H9 (cell line): Measurements from ENCODE around the gene EZH2. TPM values are rescaled to one million over a fixed set of nuclear protein-coding genes. Genes with fewer than 3 reads are reported as not detected.

Source experiments
- DNase-seq: peaks from one replicate; pipeline ENCODE4 v3.0.0-alpha.2; 2017
- H2AFZ ChIP-seq: one replicate; pipeline ENCODE4 v1.6.1; 2013; ENCODE audit warnings: mild to moderate bottlenecking, low read length, control low read depth, moderate library complexity
- H2AK5ac ChIP-seq: 2 replicates; pipeline ENCODE4 v1.6.1; 2013; ENCODE audit warnings: low read length, control low read depth, mixed read lengths; ENCODE audit not compliant: insufficient read length
- H2BK120ac ChIP-seq: one replicate; pipeline ENCODE4 v1.6.1; 2013; ENCODE audit warnings: low read depth, mild to moderate bottlenecking, low read length, control low read depth, inconsistent platforms; ENCODE audit not compliant: poor library complexity, severe bottlenecking
- H2BK12ac ChIP-seq: 2 replicates; pipeline ENCODE4 v1.6.1; 2013; ENCODE audit warnings: low read length, control low read depth, mixed read lengths, low read depth; ENCODE audit not compliant: insufficient read length
- H2BK15ac ChIP-seq: 2 replicates; pipeline ENCODE4 v1.6.1; 2013; ENCODE audit warnings: low read depth, low read length, control low read depth
- H2BK20ac ChIP-seq: one replicate; pipeline ENCODE4 v1.6.1; 2013; ENCODE audit warnings: low read depth, mild to moderate bottlenecking, low read length, control low read depth, inconsistent platforms; ENCODE audit not compliant: poor library complexity, severe bottlenecking
- H2BK5ac ChIP-seq: 2 replicates; pipeline ENCODE4 v1.6.1; 2013; ENCODE audit warnings: low read length, control low read depth, mixed read lengths; ENCODE audit not compliant: insufficient read length
- H3K14ac ChIP-seq: 2 replicates; pipeline ENCODE4 v1.6.1; 2013; ENCODE audit warnings: low read length, control low read depth; ENCODE audit not compliant: insufficient read depth
- H3K18ac ChIP-seq: 2 replicates; pipeline ENCODE4 v1.6.1; 2013; ENCODE audit warnings: low read depth, mild to moderate bottlenecking, mixed read lengths, low read length, control low read depth; ENCODE audit not compliant: insufficient read length
- H3K23ac ChIP-seq: 2 replicates; pipeline ENCODE4 v1.6.1; 2013; ENCODE audit warnings: low read length, control low read depth, mixed read lengths, low read depth; ENCODE audit not compliant: insufficient read length
- H3K23me2 ChIP-seq: 2 replicates; pipeline ENCODE4 v1.6.1; 2013; ENCODE audit warnings: low read depth, mild to moderate bottlenecking, mixed read lengths, low read length, control low read depth; ENCODE audit not compliant: insufficient read length, poor library complexity, severe bottlenecking
- H3K27ac ChIP-seq: 2 replicates; pipeline ENCODE4 v1.5.1; 2013; ENCODE audit warnings: low read length, control low read depth, mixed read lengths, low read depth; ENCODE audit not compliant: insufficient read length
- H3K27me3 ChIP-seq: 2 replicates; pipeline ENCODE4 v1.6.1; 2013; ENCODE audit warnings: low read length, control low read depth, inconsistent platforms; ENCODE audit not compliant: insufficient read depth
- H3K4ac ChIP-seq: 2 replicates; pipeline ENCODE4 v1.6.1; 2013; ENCODE audit warnings: low read depth, mild to moderate bottlenecking, control low read depth, inconsistent platforms, low read length, moderate library complexity
- H3K4me1 ChIP-seq: 2 replicates; pipeline ENCODE4 v1.6.1; 2013; ENCODE audit warnings: low read length, control low read depth, inconsistent platforms; ENCODE audit not compliant: insufficient read depth
- H3K4me2 ChIP-seq: 2 replicates; pipeline ENCODE4 v1.6.1; 2013; ENCODE audit warnings: low read length, control low read depth, mixed read lengths; ENCODE audit not compliant: insufficient read length, insufficient read depth
- H3K56ac ChIP-seq: 2 replicates; pipeline ENCODE4 v1.6.1; 2013; ENCODE audit warnings: low read depth, mild to moderate bottlenecking, mixed read lengths, low read length, control low read depth; ENCODE audit not compliant: insufficient read length
- H3K79me1 ChIP-seq: 2 replicates; pipeline ENCODE4 v1.6.1; 2013; ENCODE audit warnings: low read depth, mild to moderate bottlenecking, moderate library complexity, low read length, control low read depth, inconsistent platforms; ENCODE audit not compliant: insufficient read depth, poor library complexity, severe bottlenecking
- H3K79me2 ChIP-seq: 2 replicates; pipeline ENCODE4 v1.6.1; 2013; ENCODE audit warnings: low read length, control low read depth, inconsistent platforms; ENCODE audit not compliant: insufficient read depth
- H3K9ac ChIP-seq: 2 replicates; pipeline ENCODE4 v1.6.1; 2013; ENCODE audit warnings: low read length, control low read depth, mixed read lengths; ENCODE audit not compliant: insufficient read length; ENCODE audit errors: extremely low read depth
- H3K9me3 ChIP-seq: one replicate; pipeline ENCODE4 v1.6.1; 2013; ENCODE audit warnings: low read depth, low read length, inconsistent platforms; ENCODE audit not compliant: control insufficient read depth
- H3T11ph ChIP-seq: one replicate; pipeline ENCODE4 v1.6.1; 2013; ENCODE audit warnings: mild to moderate bottlenecking, low read length, control low read depth, inconsistent platforms
- H4K20me1 ChIP-seq: one replicate; pipeline ENCODE4 v1.6.1; 2013; ENCODE audit not compliant: control insufficient read depth, insufficient read length, insufficient read depth
- H4K5ac ChIP-seq: 2 replicates; pipeline ENCODE4 v1.6.1; 2013; ENCODE audit warnings: low read depth, mild to moderate bottlenecking, mixed read lengths, low read length, control low read depth; ENCODE audit not compliant: insufficient read length
- H4K8ac ChIP-seq: replicated peaks from 2 replicates; pipeline ENCODE4 v1.6.1; 2013; ENCODE audit warnings: low read length, control low read depth, mixed read lengths, low read depth; ENCODE audit not compliant: insufficient read length
- H4K91ac ChIP-seq: 2 replicates; pipeline ENCODE4 v1.6.1; 2013; ENCODE audit warnings: low read depth, mild to moderate bottlenecking, moderate library complexity, mixed read lengths, low read length, control low read depth; ENCODE audit not compliant: insufficient read length
- H3K27ac Mint-ChIP-seq, 3 experiments: 2 replicates in 2 of 3; 3 replicates in 1 of 3; pipeline ENCODE4 v1.8.0; 2020 to 2021; ENCODE audit warnings: mixed read lengths in 3 of 3, mild to moderate bottlenecking in 1 of 3, moderate library complexity in 1 of 3
- H3K27me3 Mint-ChIP-seq: 2 replicates; pipeline ENCODE4 v1.8.0; 2021; ENCODE audit warnings: low read depth, mild to moderate bottlenecking, moderate library complexity, mixed read lengths
- H3K36me3 Mint-ChIP-seq, 3 experiments: 2 replicates in 2 of 3; 3 replicates in 1 of 3; pipeline ENCODE4 v1.8.0; 2020 to 2021; ENCODE audit warnings: low read depth in 3 of 3, mixed read lengths in 3 of 3; ENCODE audit not compliant: insufficient read depth in 1 of 3
- H3K4me1 Mint-ChIP-seq, 2 experiments: 2 replicates each; pipeline ENCODE4 v1.8.0; 2020; ENCODE audit warnings: mixed read lengths in 2 of 2
- H3K4me3 Mint-ChIP-seq, 2 experiments: 2 replicates in 1 of 2; 3 replicates in 1 of 2; pipeline ENCODE4 v1.8.0; 2020 to 2021; ENCODE audit warnings: mild to moderate bottlenecking in 2 of 2, mixed read lengths in 2 of 2, moderate library complexity in 1 of 2
- H3K9me3 Mint-ChIP-seq, 2 experiments: 2 replicates in 1 of 2; 3 replicates in 1 of 2; pipeline ENCODE4 v1.8.0; 2020; ENCODE audit warnings: mild to moderate bottlenecking in 2 of 2, mixed read lengths in 2 of 2, moderate library complexity in 1 of 2
- WGBS: extraction: QIAGEN DNeasy Blood & Tissue Kit; methylation state at CpG from one replicate; pipeline ENCODE4 v1.1.7; 2013; ENCODE audit warnings: missing lambda C conversion rate, low lambda C conversion rate, mixed read lengths; ENCODE audit not compliant: insufficient read length; ENCODE audit errors: extremely low coverage; 5-methylcytosine and 5-hydroxymethylcytosine counted together
- total RNA-seq: library from RNA; stranded (reverse); gene quantifications from 2 replicates; pipeline ENCODE4 v1.2.1, GENCODE V29; 2021
- TF ChIP-seq, protein P1 (sequence below): fragments of 200-600 bp; sonication (generic); conservative IDR thresholded peaks from 3 replicates; pipeline ENCODE4 v1.8.0; 2021; ENCODE audit warnings: antibody characterized with exemption, mild to moderate bottlenecking

EZH2 gene
- total RNA-seq, 1 experiment from 2014 or later, result 41.3 TPM

- Histone ChIP-seq H3K23me2 (no peaks in the 10 kb centered on the region), H2AK5ac (no peak overlapping the region), H4K91ac (no peak overlapping the region), H3T11ph (no peak overlapping the region), H4K5ac (no peak overlapping the region), H2BK120ac (no peak overlapping the region), H3K27ac (no peak overlapping the region), H3K23ac (no peak overlapping the region), H3K79me2 (no peaks in the 10 kb centered on the region), H2BK20ac (no peak overlapping the region), H3K4me2 (no peak overlapping the region), H2BK12ac (no peak overlapping the region), H2BK5ac (no peak overlapping the region), H4K8ac (no peak overlapping the region), H3K9ac (no peak overlapping the region), H3K27me3 (no peaks in the 10 kb centered on the region), H3K14ac (no peak overlapping the region), H3K56ac (no peak overlapping the region), H4K20me1 (no peaks in the 10 kb centered on the region), H3K9me3 (no peaks in the 10 kb centered on the region), H2AFZ (no peak overlapping the region), H2BK15ac (no peak overlapping the region), H3K4ac (no peak overlapping the region), H3K79me1 (no peaks in the 10 kb centered on the region), H3K4me1 (no peaks in the 10 kb centered on the region), H3K18ac (no peak overlapping the region)
- no peaks in the 10 kb centered on the region for H3K27me3 Mint-ChIP-seq
- no peaks in the 10 kb centered on the region; a peak in 1 of 5 replicates for H3K9me3 Mint-ChIP-seq
- peaks cover 64 to 90% (median 90%) of the 10 kb centered on the region in 3 experiments for H3K36me3 Mint-ChIP-seq
- TF ChIP-seq, protein P1, sequence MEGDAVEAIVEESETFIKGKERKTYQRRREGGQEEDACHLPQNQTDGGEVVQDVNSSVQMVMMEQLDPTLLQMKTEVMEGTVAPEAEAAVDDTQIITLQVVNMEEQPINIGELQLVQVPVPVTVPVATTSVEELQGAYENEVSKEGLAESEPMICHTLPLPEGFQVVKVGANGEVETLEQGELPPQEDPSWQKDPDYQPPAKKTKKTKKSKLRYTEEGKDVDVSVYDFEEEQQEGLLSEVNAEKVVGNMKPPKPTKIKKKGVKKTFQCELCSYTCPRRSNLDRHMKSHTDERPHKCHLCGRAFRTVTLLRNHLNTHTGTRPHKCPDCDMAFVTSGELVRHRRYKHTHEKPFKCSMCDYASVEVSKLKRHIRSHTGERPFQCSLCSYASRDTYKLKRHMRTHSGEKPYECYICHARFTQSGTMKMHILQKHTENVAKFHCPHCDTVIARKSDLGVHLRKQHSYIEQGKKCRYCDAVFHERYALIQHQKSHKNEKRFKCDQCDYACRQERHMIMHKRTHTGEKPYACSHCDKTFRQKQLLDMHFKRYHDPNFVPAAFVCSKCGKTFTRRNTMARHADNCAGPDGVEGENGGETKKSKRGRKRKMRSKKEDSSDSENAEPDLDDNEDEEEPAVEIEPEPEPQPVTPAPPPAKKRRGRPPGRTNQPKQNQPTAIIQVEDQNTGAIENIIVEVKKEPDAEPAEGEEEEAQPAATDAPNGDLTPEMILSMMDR, result no peak
- H3K4me3 Mint-ChIP-seq, result no peak overlapping the region
- H3K27ac Mint-ChIP-seq, result no peak overlapping the region
- no peak for DNase-seq
- H3K4me1 Mint-ChIP-seq, result no peaks in the 10 kb centered on the region
- no CpG with 5 or more reads among the region's 8 CpGs for WGBS
These were observed 93.9 kb downstream of the EZH2 start for GRCh38 chr7:148790131-148790726.
